HUDEP-2 (cell line): Measurements from ENCODE around the gene SCAF1.

ENCODE experiments used
- DNase-seq, 76 experiments: peaks; one replicate each; lab custom pipeline; 2025; ENCODE audit not compliant: unreplicated experiment in 76 of 76; lab: John Stamatoyannopoulos, UW

The SCAF1 gene

DNA sequence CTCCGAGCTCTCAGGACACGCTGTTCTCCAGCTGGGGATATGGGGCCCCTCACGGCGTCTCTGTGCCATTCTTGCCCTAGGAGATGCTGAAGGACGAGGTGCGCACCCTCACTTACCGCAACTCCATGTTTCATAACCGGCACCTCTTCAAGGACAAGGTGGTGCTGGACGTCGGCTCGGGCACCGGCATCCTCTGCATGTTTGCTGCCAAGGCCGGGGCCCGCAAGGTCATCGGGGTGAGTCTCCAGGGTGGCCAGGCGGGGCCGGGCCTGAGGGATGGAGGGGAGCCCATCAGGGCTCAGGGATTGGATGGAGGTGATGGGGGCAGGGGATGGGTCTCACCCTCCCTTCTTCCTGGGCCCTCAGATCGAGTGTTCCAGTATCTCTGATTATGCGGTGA, 39.8 kb downstream of the SCAF1 start:
- DNase-seq = no peak

DNA sequence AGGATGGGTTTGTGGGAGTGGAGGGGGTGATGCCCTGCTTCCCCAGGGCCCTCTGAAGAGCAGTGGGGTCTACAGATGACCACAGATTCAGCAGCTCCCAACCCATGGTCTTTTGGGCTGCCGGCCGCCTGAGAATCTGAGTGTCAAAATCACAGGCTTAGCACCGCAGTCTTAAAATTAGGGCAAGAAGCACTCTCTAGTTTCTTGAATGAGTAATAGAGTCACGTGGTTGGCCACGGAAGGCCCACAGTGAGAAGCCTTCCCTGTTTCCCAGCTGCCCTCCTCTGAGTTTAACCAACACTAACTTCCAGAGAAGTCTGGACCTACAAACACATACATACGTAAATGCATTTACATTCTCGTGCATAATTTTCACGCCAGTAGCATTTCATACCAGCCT, 40.3 kb downstream of the SCAF1 start:
- DNase-seq = no peak

DNA sequence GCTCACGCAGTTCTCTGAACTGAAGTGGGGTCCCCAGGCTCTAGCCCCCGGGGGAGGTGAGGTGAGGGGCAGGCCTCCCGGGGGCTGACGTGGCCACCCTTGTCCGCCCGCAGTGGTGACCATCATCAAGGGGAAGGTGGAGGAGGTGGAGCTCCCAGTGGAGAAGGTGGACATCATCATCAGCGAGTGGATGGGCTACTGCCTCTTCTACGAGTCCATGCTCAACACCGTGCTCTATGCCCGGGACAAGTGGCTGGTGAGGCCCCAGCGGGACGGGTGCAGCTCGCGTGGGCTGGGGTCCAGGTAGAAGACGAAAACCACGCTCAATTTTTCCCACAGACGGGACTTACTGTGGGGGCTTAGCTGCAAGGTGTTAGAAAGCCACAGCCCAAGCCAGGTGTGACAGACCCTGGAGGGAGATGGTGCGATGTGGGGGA, 41.8 kb downstream of the SCAF1 start:
- DNase-seq = no peak

DNA sequence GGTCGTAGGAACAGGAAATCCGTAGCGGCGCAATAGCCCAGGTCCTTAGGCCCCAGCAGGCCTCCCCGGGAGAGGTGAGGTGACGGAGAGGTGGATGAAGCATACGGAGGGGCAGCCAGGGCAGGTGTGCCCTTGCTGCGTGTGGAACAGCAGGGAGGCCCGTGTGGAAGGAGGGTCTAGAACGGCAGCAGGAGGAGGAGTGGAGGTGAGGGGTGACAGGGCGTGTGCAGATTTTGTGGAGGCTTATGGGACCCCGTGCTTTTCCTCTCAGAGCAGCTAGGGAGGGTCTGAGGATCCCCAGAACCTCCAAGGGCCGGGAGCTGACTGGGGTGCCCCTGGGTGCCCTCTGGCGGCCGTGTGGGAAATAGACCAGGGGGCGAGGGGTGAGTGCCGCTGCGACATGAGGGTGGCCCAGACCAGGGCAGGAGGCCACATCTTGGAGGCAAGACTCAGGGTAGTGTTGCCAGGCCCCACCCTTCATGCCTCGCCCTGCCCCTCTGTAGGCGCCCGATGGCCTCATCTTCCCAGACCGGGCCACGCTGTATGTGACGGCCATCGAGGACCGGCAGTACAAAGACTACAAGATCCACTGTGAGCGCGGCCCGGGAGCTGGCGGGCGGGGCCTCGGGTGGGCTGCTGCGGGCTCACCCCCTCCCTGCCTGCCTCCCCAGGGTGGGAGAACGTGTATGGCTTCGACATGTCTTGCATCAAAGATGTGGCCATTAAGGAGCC, 42.4 kb downstream of the SCAF1 start:
- peak in 24 of 76 experiments; percentile 15 to 44 (median 28) for DNase-seq

DNA sequence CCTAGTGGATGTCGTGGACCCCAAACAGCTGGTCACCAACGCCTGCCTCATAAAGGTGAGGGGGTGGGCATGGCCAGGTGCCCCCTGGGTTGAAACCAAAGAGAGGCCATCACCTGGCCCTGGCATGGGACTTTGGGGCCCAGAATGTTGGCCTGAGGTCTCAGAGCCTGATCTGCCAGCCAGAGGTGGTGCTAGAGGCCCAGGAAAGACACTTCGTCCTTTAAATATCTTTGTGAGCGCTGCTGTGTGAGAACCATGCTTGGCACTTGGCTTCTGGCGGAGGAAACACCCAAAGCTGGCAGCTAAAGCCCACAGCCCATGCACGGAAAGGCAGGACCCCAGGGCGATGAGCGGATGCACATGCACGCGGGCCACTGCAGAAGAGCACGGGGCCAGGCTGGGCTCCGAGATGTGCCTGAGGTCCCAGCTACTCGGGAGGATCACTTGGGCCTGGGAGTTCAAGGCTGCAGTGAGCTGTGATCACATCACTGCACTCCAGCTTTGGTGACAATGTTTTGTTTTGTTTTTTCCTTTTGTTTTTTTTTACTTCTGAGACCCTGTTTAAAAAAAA, 43.1 kb downstream of the SCAF1 start:
- DNase-seq = no peak

DNA sequence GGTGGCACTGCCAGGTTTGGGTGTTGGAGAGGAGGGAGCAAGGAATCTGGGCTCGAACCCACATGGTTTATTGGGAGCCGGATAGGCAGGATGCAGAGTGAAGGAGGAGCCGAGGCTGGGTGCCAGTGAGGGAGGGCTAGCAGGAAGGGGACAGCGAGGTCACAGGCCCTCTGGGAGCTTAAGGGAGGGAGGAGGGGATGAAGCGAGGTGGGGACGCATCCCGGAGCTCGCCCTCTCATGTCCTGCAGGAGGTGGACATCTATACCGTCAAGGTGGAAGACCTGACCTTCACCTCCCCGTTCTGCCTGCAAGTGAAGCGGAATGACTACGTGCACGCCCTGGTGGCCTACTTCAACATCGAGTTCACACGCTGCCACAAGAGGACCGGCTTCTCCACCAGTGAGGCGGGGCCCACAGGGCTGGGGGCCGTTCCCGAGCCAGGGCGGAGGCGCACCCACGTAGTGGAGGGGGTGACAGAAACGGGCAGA, 43.9 kb downstream of the SCAF1 start:
- no peak for DNase-seq

DNA sequence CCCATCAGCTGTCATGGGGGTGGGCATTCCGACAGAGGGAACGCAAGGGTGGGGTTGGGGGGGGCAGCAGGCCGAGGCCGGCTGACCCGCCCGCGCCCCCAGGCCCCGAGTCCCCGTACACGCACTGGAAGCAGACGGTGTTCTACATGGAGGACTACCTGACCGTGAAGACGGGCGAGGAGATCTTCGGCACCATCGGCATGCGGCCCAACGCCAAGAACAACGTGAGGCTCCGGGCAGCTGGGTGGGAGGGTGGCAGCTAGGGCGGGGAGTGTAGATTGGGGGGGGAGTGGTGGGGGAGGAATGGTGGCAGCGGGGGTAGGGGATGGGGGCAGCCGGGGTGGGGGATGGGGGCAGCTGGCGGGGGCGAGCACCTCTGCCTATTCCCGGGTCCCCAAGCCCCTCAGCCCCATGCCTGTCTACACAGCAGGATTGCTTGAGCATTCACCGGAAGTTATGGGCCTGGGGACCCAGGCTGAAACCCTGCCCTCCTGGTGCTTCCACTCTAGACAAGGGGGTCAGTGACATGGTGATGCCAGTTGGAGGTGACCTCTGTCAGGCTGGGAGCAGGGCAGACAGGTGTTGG, 44.6 kb downstream of the SCAF1 start:
- DNase-seq = no peak

DNA sequence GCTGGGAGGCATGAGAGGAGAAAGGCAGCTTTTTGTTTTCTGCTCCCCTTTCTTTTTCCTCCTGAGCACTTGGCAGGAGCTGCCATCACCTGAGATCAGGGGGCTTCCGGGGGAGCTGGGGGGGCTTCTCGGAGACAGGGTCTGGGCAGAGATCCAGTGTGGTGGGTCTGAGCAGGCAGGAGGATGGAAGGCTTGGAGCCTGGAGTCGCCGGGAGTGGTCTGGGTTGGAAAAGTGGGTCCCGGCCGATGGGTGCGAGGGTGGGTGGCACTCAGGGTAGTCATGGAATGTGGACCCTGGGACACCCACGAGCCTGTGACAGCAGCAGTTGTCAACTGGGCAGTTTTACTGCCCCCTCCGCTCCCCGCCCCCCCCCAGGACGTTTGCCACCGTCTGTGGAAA, 45.1 kb downstream of the SCAF1 start:
- DNase-seq = no peak

DNA sequence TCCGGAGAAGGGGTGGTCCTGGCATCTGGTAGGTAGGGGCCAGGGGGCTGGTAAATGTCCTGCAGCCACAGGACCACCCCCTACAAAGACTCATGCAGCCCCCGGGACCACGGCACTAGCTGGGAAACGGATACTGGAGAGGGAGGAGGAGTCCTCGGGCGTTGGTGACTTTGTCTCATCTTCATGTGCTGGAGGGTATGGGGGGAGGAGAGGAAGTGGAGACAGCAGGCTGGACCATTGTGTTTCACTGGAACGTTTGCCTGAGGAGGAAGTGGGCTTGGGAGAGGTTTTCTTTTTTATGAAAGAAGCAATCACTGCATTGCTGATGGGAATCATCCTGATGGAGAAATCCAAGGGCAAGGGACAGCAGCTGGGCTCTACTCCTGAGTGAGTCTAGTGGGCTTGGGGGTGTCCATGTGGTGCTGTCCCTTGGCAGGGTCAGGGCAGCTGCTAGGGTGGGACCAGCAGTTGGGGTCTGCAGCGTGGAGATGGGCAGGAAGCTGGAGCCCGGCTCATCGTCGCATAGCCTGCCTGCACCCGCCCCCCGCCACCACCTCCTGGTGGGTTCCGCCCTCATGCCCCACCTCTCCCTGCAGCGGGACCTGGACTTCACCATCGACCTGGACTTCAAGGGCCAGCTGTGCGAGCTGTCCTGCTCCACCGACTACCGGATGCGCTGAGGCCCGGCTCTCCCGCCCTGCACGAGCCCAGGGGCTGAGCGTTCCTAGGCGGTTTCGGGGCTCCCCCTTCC, 45.7 kb downstream of the SCAF1 start:
- DNase-seq = no peak

DNA sequence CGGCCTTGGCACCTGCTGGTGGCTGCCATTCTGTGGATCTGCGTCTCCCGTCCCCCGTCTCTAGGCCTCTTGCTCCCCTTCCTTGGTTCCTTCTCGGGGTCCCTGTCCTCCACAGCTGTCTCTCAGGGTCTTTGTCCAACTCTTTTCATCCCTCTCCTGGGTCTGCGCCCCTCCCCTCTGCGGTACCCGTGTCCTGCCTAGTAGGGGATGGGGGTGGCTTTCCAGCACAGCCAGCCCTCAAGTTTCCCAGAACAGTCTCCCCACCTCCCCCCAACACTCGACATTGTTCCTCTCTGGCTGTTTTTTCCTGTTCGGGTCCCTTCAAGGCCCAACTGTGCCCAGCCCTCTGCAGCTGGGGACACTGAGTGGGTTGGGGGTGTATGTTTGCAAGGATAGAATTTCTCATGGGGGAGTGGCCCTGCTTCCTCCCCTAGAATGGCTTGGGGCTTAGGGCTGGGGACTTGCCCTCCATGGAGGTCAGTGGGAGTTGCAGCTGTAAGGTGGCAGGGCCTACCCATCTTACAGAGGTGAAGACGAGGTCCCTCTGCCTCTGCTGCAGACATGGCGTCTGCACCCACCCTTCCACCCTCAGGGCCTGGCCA, 46.6 kb downstream of the SCAF1 start:
- no peak for DNase-seq

DNA sequence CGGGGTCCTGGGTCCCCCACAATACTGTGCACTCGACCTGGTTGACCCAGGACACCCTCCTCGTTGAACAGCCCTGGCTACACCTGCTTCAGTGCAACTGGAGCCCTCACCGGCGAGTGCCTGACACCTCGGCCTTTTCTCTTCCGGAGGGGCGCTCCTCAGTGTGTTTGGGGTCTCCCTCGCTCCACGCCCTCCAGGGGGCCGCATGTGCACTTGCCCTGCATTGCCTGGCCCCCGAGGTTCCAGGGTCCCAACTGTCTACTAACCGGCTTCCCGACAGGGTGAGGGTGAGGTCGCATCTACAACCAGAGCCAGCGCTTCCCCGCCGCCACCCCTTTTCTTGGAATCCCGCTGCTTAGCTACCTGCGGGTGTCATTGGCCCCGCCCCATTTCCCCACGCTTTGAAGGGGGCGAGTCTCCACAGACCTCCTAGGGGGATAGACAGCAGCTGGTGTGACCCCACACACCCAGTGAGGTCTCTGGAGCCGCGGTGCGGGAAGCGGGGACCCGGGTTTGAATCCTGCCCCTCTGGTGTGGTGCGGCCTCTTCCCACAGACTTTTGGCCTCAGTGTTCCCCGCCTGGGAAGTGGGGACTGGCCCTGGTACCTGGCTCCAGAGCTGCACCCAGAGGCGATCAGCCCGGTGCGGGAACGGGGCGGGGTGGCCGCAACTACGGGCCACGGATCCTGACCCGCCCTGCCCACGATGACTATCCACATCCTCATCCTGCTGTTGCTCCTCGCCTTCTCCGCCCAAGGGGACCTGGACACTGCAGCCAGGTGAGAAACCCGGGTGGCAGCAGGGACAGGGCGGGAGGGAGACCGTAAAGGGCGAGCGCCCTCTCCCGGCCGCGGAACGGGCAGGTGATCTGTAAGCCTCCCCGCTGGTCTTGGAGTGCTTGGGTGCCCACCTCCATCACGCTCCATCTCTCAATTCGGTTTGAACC, 47.4 kb downstream of the SCAF1 start, which contains the start of gene ADM5:
TSS of gene ADM5 (plus strand) at position 462 of the 946 bp plus-strand sequence. CDS start at position 706, 244 bp downstream.
- DNase-seq = no peak

DNA sequence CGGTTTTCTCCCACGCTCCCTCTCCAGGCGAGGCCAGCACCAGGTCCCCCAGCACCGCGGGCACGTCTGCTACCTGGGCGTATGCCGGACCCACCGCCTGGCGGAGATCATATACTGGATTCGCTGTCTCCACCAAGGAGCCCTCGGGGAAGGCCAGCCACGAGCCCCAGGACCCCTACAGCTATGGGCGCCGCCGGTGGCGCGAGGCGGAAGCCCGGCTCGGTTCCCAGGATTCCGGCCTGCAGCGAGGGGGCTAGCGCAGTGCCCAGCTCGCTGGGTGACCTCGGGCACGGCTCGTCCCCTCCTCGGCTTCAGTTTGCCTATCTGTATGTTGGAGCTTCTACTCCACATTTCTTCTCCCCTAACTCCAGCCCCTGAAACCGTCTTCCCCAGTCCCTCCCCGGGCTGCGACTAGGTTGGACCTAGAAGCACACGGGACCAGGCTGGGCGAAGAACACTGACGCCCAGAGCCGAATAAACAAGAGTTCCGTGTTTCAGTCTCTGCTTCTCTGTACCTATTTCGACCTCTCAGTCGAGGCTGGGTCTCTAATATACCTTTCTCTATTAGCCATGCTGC, 48.2 kb downstream of the SCAF1 start:
- no peak for DNase-seq

DNA sequence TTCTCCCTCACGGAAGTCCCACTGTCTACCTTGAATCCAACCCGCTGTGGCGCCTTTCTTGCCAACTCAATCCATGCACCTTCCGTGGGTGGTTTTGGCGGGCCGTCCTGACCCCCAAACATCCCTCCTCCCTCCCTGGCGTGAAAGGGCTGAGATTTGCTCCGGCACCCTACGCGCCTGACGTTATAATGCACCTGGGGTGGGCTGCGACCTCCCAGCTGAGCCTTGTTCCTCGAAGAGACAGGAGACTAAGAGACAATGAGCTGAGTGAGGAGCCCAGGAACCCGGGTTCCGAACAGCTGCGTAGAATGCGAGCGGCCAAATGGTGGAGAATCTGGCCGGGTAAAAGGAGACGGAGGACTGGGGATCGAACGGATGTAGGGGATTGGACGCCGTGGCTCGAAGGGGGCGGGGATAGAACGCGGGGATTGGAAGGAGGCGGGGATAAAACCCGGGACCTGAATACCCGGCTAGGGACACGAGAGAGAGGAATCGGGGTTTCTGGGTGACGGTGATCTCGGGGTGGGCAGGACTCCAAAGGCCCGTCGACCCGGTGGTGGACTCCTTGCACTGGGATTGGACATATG, 48.7 kb downstream of the SCAF1 start, which contains the start of gene CPT1C:
TSS of gene CPT1C (plus strand) at position 461 of the 587 bp plus-strand sequence. CDS start 1,137 bp downstream, outside the sequence.
- no peak for DNase-seq

DNA sequence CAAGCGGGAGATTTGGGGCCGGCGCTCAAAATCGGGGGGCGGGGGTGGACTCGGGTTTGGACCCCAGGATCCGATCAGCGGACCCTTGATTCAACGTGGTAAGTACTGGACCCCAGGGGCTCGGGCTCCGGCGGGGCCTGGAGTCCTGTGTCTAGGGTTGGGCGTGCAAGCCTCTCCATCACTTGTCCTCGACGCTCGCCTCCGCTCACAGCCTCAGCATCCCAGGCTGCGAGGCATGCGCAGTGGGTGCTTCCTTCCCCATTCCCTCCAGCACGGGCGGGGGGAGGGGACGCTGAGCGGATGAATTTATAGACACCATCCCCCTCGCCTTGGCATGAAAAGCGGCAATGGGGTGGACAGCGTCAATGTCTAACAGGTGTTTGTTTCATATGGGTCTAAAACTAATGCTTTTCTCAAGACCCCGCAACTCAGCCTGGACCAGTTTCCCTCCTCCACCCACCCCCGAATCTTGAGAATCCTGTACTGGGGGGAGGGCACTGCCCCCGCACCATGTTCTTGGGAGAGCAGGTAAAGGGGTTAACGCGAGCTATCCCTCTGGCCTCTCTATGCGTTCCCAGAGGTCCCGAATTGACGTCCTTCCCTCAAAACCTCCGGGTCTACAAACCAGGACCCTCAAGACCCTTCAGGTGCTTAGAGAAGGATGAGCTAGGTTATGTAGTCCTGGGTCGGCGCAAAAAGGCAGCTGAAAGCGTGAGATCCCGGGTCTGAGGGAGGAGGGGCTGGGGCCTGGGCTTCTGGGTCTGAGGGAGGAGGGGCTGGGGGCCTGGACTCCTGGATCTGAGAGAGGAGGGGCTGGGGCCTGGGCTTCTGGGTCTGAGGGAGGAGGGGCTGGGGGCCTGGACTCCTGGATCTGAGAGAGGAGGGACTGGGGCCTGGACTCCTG, 49.5 kb downstream of the SCAF1 start:
- DNase-seq = no peak

DNA sequence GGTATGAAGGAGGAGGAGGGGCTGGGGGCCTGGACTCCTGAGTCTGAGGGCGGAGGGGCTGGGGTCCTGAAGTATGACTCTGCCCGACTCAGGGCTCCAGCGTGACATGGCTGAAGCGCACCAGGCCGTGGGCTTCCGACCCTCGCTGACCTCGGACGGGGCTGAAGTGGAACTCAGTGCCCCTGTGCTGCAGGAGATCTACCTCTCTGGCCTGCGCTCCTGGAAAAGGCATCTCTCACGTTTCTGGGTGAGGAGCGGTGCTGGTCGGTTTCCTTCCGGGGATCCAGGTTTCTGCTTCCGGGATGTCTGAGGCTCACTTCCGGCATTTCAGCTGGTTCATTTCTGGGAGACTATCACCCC, 50.1 kb downstream of the SCAF1 start:
- DNase-seq = no peak

DNA sequence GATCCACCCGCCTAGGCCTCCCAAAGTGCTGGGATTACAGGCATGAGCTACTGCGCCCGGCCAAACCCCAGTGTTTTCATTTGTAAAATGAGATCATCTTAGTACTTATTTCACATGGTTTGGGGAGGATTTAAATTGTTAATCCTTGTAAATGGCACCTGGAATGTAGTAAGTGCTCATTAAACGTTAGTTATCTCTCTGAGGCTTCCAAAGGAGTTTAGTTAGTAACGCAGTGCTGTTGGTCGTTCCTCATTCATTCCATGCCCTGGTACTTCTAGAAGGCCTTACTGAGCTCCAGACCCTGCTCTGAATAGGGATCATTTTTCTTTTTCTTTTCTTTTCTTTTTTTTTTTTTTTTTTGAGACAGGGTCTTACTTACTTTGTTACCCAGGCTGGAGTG, 54.1 kb downstream of the SCAF1 start:
- no peak for DNase-seq

DNA sequence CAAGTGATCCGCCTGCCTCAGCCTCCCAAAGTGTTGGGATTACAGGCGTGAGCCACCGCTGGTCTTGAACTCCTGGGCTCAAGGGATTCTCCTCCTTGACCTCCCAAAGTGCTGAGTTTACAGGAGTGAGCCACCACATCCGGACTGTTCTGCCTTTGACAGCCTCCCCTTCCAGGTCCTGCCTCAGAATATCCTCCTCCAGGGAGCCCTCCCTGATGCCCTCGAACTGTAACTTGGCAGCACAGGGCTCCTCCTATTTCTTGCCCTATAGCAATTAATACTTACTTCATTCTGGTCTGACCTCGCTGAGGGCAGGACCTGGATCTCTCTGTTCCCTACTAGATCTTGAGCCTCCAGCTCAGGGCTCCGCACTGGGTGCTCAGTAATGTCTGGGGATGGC, 54.9 kb downstream of the SCAF1 start:
- DNase-seq = no peak

DNA sequence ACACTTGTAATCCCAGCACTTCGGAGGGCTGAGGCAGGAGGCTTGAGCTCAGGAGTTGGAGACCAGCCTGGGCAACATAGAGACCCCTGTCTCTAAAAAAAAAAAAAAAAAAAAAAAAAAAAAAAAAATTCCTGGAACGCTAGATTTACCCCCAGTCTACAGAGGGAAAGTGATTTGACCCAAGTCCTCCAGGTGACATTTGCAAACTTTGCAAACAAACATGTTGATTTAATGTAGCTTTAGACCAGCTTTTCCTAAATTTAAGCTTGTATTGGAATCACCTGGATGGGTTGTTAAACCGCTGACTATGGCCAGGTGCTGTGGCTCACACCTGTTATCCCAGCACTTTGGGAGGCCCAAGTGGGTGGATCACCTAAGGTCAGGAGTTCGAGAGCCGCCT, 57.4 kb downstream of the SCAF1 start:
- no peak for DNase-seq
